Activated CD4-positive, CD25-positive, alpha-beta regulatory T cell (primary cell): ENCODE results near the gene ZNF320.
"Not testable (repeated sequence)": the region's sequence is repeated elsewhere in the genome, so short reads cannot be mapped to it uniquely, and the experiment has no call there.

ENCODE experiments used
- DNase-seq, 4 experiments: peaks; one replicate each; lab custom pipeline; 2025; lab: John Stamatoyannopoulos, UW

ZNF320 gene

GRCh38 chr19:52897138-52897935, at the start of gene ZNF320:
Gene ZNF320, minus strand, starts transcription at chr19:52897635. Its CDS starts 7,380 bp downstream, at chr19:52890255.
- DNase-seq, result peak; percentile 75 to 82 (median 81)

- no peak for DNase-seq
These were observed 49.2 kb upstream of the ZNF320 start for GRCh38 chr19:52946322-52947310.

- DNase-seq, result no peak
These were observed 48.4 kb upstream of the ZNF320 start for GRCh38 chr19:52945652-52946321.

GRCh38 chr19:52944703-52945493, 47.5 kb upstream of the ZNF320 start:
- DNase-seq, result not testable (repeated sequence)

- no peak for DNase-seq
These were observed 46.6 kb upstream of the ZNF320 start for GRCh38 chr19:52943884-52944643.

- no peak for DNase-seq
These were observed 45.9 kb upstream of the ZNF320 start for GRCh38 chr19:52943134-52943883.

GRCh38 chr19:52942386-52943133, 45.1 kb upstream of the ZNF320 start:
- DNase-seq, result peak; percentile 87 to 93 (median 90)

- peak in 1 of 4 experiments; percentile 2 for DNase-seq
These were observed 44.5 kb upstream of the ZNF320 start for GRCh38 chr19:52941941-52942385.

- not testable (repeated sequence) for DNase-seq
These were observed 44.1 kb upstream of the ZNF320 start for GRCh38 chr19:52941523-52941922.

- not testable (repeated sequence) for DNase-seq
These were observed 43.5 kb upstream of the ZNF320 start for GRCh38 chr19:52940905-52941304.

- DNase-seq, result no peak
These were observed 41.3 kb upstream of the ZNF320 start for GRCh38 chr19:52938761-52939160.

GRCh38 chr19:52936954-52937325, 39.5 kb upstream of the ZNF320 start:
- DNase-seq, result no peak

- DNase-seq, result no peak
These were observed 38.9 kb upstream of the ZNF320 start for GRCh38 chr19:52936151-52936953.

- no peak for DNase-seq
These were observed 38.0 kb upstream of the ZNF320 start for GRCh38 chr19:52935434-52935833.

GRCh38 chr19:52924641-52925040, 27.2 kb upstream of the ZNF320 start:
- DNase-seq, result not testable (repeated sequence)

GRCh38 chr19:52923778-52924593, 26.6 kb upstream of the ZNF320 start:
- no peak for DNase-seq
